HG03103 (cell line): ENCODE measurements around the gene GRIK3.
"Not testable (repeated sequence)": the region's sequence is repeated elsewhere in the genome, so short reads cannot be mapped to it uniquely, and the experiment has no call there.

Experiments used
- ATAC-seq: cut with Tn5 transposase; IDR thresholded peaks from one replicate; pipeline ENCODE4 v1.9.1; 2021; ENCODE audit warnings: low read depth; ENCODE audit not compliant: unreplicated experiment

The GRIK3 gene

GRCh38 chr1:37034121-37035013 is at the start of gene GRIK3:
GRIK3 (minus strand) TSS chr1:37034515; CDS start chr1:37034108, 407 bp downstream.
- ATAC-seq: no peak

- ATAC-seq: no peak
These were observed 49.7 kb upstream of the GRIK3 start for GRCh38 chr1:37084013-37084412.

GRCh38 chr1:37083603-37084002 is 49.3 kb upstream of the GRIK3 start:
- ATAC-seq: no peak

GRCh38 chr1:37080296-37080986 is 46.1 kb upstream of the GRIK3 start:
- ATAC-seq: not testable (repeated sequence)

DNA sequence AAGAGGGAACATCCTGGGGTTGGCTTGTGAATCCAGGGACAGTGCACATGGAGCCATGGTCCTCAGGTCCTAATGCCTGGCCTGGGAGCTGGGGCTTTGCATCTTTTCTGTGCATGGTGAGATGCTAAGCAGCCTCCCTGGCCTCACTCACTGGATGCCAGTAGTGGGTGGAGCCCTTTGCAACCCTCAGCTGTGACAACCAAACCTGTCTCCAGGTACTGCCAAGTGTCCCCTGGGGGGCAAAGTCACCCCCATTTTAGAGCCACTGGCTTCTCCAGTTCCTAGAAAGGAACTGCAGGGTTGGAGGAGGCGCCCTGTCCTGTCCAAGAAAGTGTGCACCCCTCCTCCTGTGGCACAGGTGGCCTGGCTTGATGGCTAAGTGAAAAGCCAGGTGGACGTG is 44.6 kb upstream of the GRIK3 start:
- no peak for ATAC-seq

DNA sequence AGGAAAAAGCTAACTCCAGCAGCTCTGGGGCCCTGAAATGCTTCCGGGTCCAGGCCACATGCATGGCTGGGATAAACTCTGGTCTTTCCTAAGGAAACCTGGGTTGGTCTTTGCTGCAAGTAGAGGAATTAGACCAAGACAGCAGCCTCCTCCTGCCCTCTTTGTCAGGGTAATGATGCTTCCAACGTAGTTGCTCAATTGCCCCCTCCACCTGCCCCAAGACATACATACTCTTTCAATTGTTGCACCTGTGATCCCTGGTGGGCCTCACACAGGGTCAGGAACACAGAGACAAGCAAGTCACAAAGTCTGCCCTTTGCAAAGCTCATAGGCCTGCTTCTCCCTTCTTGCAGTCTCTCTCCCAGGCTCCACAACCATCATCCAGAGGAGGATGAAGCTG is 41.9 kb upstream of the GRIK3 start:
- ATAC-seq: no peak

DNA sequence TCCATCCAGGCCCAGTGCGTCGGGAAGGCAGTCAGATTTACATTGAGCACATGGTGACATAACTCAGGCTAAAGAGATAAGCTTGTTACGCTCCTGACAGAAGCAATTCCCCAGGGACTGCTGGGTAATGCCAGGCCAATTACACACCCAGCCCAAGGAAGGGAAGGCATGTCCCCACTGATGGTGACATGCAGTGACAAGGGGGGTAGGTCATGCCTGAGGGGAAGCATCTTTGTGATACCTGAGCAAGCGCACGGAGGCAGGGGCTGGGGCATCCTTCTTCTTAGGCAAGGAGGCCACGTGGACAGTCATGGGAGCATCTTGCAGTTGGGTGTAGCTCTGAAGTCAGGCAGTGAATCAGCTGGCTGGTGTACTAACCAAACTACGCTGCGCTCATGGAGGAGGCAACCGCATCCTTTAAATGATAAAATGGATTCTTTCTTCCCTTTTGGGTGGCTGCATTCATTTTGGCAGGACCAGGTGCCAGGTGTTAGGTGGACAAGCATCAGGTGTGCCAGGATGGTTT is 39.6 kb upstream of the GRIK3 start:
- no peak for ATAC-seq

DNA sequence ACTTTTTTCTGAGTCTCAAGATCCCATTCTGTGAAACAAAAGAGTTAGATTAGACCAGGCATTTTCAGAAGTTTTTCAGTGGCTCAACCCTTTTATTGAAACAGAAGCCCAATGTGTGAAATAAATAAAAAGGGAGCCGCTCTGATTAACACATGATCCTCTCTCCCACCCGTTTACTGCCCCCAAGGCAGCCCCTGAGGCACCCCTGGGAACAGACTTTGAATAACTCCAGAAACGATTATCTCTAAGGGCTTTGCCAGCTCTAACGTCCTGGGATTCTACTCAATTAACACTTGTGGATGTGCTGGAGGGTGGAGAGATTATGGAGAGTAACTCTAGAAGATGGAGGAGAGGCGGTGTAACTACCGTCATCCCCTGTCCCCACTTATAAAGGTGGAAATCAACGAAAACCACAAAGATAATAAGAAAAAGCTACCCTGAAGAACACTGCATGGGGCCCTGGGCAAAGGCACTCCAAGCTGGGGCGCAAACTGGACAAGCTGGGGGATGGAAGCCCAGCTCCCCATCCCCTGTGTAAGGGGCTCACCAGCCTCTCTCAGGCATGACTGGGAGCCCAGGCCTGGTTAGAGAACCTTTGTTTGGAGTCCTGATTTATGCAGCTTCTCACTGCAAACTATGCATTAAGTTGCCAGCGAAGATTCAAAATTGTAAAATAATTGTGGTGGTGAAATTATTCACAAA is 39.0 kb upstream of the GRIK3 start:
- no peak for ATAC-seq

GRCh38 chr1:37071829-37072228 is 37.5 kb upstream of the GRIK3 start:
- no peak for ATAC-seq

- ATAC-seq: no peak
These were observed 35.8 kb upstream of the GRIK3 start for GRCh38 chr1:37070126-37070525.

GRCh38 chr1:37069406-37069805 is 35.1 kb upstream of the GRIK3 start:
- no peak for ATAC-seq

DNA sequence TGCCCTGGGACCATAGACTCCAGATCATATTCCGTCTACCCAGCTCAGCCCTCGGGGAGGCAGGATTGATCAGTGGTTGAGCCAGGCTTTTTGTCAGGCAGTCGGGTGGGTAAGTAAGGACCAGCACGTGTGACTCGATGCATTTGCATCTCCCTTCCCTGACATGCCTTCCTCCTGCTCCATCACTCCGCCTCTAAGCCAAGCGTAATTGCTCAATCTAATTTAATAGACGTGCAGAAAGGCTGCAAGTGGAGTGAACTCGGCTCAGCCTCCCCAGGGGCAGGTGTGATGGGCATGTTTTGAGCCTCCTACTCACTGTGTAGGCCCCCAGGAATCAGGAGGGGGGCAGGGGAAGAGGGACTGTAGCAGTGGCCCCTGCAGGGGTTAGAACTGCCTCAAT is 34.6 kb upstream of the GRIK3 start:
- ATAC-seq: no peak

GRCh38 chr1:37068260-37068659 is 33.9 kb upstream of the GRIK3 start:
- ATAC-seq: no peak

- no peak for ATAC-seq
These were observed 29.7 kb upstream of the GRIK3 start for GRCh38 chr1:37064039-37064438.

DNA sequence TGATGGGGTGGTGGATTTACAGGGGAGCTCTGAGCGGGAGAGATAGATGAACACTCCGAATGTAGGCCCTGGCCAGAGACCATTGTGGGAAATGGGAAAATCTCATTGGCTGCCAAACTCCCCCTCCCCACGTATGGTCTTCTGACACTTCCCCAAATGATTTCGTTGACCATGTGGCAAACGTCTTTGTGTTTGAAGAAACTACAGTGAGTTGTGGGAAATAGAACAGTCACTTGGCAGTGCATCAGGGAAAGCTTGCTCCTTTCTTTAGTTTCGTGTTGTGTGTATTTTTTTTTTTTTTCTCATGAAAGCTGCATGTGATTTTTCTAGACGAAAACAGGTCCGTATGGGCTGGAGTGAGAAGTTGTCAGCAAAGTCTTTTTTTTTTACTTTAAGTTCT is 25.0 kb upstream of the GRIK3 start:
- ATAC-seq: no peak

DNA sequence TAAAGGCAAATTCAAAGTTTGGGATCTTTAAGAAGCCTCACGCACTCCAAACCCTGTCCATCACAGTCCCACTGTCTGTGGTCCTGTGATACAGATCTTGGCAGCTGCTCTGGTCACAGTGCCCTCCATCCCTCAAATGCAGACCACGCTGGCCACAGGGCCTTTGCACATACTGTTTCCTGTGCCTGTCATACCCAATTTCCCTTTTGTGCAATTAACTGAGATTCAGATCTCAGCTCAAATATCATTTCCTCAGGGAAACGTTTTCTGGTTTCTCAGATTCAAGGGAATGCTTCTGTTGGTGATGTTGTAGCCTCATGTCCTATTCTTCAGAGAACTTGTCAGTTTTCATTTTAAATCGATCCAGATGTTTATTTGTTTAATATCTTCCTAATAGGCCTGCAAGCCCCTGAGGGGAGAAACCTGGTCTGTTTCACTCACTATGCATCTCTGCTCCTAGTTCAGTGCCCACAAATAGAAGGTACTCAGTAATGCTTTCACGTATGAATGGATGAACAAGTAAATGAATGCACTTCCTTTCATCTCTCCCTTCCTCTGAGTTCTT is 24.2 kb upstream of the GRIK3 start:
- no peak for ATAC-seq

DNA sequence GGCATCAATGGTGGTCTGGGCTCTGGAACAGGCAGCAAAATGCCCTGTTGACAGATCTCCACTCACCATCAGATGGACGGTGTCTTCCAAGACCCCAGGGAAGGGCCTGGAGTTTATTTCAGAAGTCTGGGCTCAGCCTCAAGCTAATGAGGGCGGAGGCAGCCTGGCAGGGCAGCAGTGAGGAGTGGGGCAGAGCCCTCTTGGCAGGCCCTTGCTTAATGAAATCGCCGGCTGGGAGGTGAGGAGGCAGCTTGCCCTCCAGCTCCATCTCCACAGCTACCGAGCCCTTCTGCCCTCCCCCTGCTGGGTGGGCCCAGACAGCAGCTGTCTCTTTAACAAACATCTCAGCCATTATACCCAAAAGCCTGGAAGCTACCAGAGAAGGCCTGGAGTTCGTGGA is 22.0 kb upstream of the GRIK3 start:
- no peak for ATAC-seq

- ATAC-seq: no peak
These were observed 21.3 kb upstream of the GRIK3 start for GRCh38 chr1:37055631-37056030.

GRCh38 chr1:37053173-37053572 is 18.9 kb upstream of the GRIK3 start:
- no peak for ATAC-seq

GRCh38 chr1:37052120-37052519 is 17.8 kb upstream of the GRIK3 start:
- no peak for ATAC-seq

DNA sequence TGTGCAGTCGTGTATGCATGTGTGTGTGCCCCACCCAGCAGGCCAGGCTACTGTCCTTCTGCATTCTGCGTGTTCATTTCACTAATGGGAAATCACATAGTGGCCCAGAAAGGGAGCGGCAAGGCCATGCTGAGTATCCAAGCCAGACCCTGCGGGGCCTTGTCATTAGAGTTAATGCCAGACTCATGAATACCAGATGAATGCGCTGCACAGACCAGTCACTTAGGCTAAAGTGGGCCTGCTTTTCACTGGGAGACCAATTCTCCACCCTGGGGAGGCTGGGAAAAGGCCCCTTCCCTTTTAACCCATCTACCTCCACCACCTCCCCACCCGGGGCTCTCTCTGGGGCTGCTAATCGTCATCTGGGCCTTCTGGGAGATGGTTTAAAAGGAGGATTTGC is 17.0 kb upstream of the GRIK3 start:
- no peak for ATAC-seq
